Subcutaneous abdominal adipose tissue (tissue), 5 donors: ENCODE results near the gene RHD.
"Not testable (repeated sequence)": the region's sequence is repeated elsewhere in the genome, so short reads cannot be mapped to it uniquely, and the experiment has no call there.

Experiments used
- H3K27ac ChIP-seq: one replicate; pipeline ENCODE4 v1.7.0; 2013; ENCODE audit warnings: low read depth, mild to moderate bottlenecking, inconsistent platforms, low read length, moderate library complexity
- H3K27me3 ChIP-seq, 5 donors: one replicate each; pipeline ENCODE4 v1.7.0; 2013; ENCODE audit warnings: low read length in 5 of 5, inconsistent platforms in 1 of 5; ENCODE audit not compliant: control insufficient read depth in 5 of 5, insufficient read depth in 4 of 5
- H3K36me3 ChIP-seq, 5 donors: one replicate each; pipeline ENCODE4 v1.7.0; 2013; ENCODE audit warnings: low read length in 5 of 5; ENCODE audit not compliant: control insufficient read depth in 5 of 5, insufficient read depth in 5 of 5
- H3K4me1 ChIP-seq, 5 donors: one replicate each; pipeline ENCODE4 v1.7.0; 2013; ENCODE audit warnings: low read length in 5 of 5, mild to moderate bottlenecking in 3 of 5, moderate library complexity in 1 of 5; ENCODE audit not compliant: control insufficient read depth in 5 of 5, insufficient read depth in 5 of 5
- H3K4me3 ChIP-seq, 5 donors: one replicate each; pipeline ENCODE4 v1.7.0; 2013; ENCODE audit warnings: low read length in 5 of 5, low read depth in 1 of 5
- H3K9ac ChIP-seq, 5 donors: one replicate each; pipeline ENCODE4 v1.7.0; 2013; ENCODE audit warnings: low read length in 5 of 5, mild to moderate bottlenecking in 4 of 5, moderate library complexity in 3 of 5
- H3K9me3 ChIP-seq, 5 donors: one replicate each; pipeline ENCODE4 v1.7.0; 2013; ENCODE audit warnings: low read length in 5 of 5; ENCODE audit not compliant: control insufficient read depth in 5 of 5
- donor health status: healthy.
- donor health status: healthy.
- donor health status: healthy.
- donor health status: healthy.
- donor health status: healthy.

Gene RHD

GRCh38 chr1:25272238-25272637, at the start of gene RHD:
TSS of gene RHD (plus strand) at chr1:25272509. CDS start at chr1:25272548, 39 bp downstream.
- not testable (repeated sequence) for H3K36me3 ChIP-seq, H3K27ac ChIP-seq, H3K9ac ChIP-seq

GRCh38 chr1:25222606-25223005, 49.7 kb upstream of the RHD start:
- H3K36me3 ChIP-seq: peaks cover 29 to 76% (median 65%) of the 10 kb centered on the region in 5 donors
- H3K4me1 ChIP-seq: no peaks in the 10 kb centered on the region
- no peak overlapping the region for H3K9ac ChIP-seq
- no peak overlapping the region for H3K27ac ChIP-seq
- H3K4me3 ChIP-seq: no peak overlapping the region
- no peaks in the 10 kb centered on the region for H3K9me3 ChIP-seq
- no peaks in the 10 kb centered on the region for H3K27me3 ChIP-seq

More at GRCh38 chr1:25272238-25272637, at the start of gene RHD:
- H3K27me3 ChIP-seq, H3K4me3 ChIP-seq, H3K4me1 ChIP-seq, H3K9me3 ChIP-seq: not testable (repeated sequence)

DNA sequence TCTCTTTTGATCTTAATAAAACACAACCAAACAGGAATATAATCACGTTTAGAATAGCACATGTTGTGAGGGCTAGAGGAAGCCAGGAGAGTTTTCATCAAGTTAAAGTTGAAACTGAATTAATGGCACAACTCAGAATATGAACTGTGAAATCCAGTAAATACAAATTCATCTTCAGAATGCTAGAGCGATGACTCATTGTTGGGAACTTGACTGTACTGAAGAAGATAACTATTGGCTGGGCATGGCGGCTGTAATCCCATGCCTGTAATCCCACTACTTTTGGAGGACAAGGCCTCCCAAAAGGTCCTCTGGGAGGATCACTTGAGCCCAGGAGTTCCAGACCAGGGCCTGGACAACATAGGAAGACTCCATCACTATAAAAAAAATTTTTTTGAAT, 48.8 kb upstream of the RHD start:
- H3K27me3 ChIP-seq: no peaks in the 10 kb centered on the region
- H3K9ac ChIP-seq: no peak overlapping the region
- no peak overlapping the region for H3K4me3 ChIP-seq
- H3K4me1 ChIP-seq: no peaks in the 10 kb centered on the region
- H3K36me3 ChIP-seq: peaks cover 35 to 85% (median 73%) of the 10 kb centered on the region in 5 donors
- no peak overlapping the region for H3K27ac ChIP-seq
- no peaks in the 10 kb centered on the region for H3K9me3 ChIP-seq

- Histone ChIP-seq H3K4me3 (peak within 1 kb of the TSS; percentile 81 to 99 (median 98)), H3K36me3 (peaks cover 18 to 32% (median 22%) of the 10 kb centered on the region in 5 donors), H3K9me3 (no peaks in the 10 kb centered on the region), H3K9ac (peak within 1 kb of the TSS; percentile 92 to 96 (median 95)), H3K27ac (peak within 1 kb of the TSS; percentile 99), H3K27me3 (no peaks in the 10 kb centered on the region), H3K4me1 (peaks cover 12 to 27% (median 22%) of the 10 kb centered on the region in 5 donors)
Measured at GRCh38 chr1:25232027-25232865, 40.1 kb upstream of the RHD start, which contains the start of gene SYF2. TSS of gene SYF2 (minus strand) at chr1:25232502. CDS start at chr1:25232467, 35 bp downstream.

DNA sequence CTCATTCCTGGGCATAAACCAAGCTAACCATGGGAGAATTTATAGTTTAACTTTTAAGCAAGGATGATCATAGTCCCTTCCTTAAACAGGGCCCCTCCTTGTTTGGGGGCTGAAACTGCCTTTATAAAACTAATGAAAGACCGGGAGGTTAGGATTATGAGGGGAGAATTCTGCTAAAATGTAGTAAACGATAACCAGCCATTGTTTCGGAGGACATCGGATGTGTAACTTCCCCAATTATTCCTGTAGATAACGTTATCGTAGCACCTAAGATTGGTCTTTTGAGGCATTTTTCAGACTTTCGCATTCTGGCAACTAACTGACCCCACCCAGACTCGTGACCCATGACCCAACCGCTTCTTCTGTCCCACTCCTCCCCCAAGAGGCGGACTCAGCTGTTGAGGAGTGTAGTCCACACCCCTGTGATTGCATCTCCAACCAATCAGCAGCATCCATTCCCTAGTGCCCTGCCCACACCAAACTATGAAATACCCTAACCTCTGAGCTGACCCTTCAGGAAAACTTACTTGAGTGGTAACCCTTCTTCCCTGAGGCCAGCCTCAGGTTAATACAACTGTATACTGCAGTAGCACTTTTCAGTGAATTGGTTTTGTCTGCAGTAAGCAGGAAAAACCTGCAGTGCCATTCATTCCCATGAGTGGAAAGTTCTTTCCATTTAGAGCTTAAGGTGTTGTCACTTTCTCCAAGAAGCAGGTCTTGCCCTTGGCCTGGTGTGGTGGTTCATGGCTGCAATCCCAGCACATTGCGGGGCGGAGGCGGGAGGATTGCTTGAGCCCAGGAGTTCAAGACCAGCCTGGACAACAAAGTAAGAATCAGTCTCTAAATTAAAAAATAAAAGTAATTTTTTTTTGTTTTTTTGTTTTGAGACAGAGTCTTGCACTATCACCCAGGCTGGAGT, 39.2 kb upstream of the RHD start:
- Histone ChIP-seq H3K36me3 (peaks cover 10 to 25% (median 13%) of the 10 kb centered on the region in 5 donors), H3K4me3 (peak overlapping the region; percentile 81 to 99 (median 98)), H3K27me3 (no peaks in the 10 kb centered on the region), H3K27ac (peak overlapping the region; percentile 99), H3K4me1 (peaks cover 12 to 27% (median 22%) of the 10 kb centered on the region in 5 donors), H3K9me3 (no peaks in the 10 kb centered on the region), H3K9ac (peak overlapping the region; percentile 92 to 96 (median 95))

DNA sequence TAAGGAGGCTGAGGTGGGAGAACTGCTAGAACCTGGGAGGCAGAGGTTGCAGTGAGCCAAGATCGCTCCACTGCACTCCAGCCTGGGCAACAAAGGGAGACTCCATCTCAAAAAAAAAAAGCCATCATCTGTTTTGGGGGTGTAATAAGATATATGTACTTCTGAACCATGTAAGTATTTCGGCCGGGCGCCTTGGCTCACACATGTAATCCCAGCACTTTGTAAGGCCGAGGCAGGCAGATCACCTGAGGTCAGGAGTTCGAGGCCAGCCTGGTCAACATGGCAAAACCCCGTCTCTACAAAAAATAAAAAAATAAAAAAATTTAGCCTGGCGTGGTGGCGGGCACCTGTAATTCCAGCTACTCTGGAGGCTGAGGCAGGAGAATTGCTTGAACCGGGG, 36.9 kb upstream of the RHD start:
- not testable (repeated sequence) for H3K36me3 ChIP-seq, H3K9me3 ChIP-seq, H3K9ac ChIP-seq, H3K27me3 ChIP-seq, H3K27ac ChIP-seq, H3K4me3 ChIP-seq
- H3K4me1 ChIP-seq: peaks cover 12 to 41% (median 36%) of the 10 kb centered on the region in 5 donors

GRCh38 chr1:25236261-25236660, 36.0 kb upstream of the RHD start:
- not testable (repeated sequence) for H3K9ac ChIP-seq, H3K9me3 ChIP-seq, H3K4me3 ChIP-seq, H3K36me3 ChIP-seq, H3K27ac ChIP-seq, H3K27me3 ChIP-seq
- H3K4me1 ChIP-seq: peaks cover 12 to 45% (median 39%) of the 10 kb centered on the region in 5 donors

DNA sequence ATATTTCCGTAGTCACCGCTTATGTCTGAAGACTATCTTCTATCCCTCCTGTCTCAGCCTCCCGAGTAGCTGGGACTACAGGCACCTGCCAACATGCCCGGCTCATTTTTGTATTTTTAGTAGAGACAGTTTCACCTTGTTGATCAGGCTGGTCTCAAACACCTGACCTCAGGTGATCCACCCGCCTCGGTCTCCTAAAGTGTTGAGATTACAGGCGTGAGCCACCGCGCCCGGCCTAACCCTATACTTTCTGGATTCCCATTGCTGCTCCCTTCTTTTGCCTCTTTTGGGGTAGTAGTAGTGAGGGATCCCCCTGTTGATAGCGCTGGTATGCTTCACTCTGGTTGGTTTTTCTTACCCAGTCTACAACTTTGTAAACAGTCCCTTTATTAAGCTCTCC, 34.3 kb upstream of the RHD start:
- Histone ChIP-seq H3K9ac (no peak overlapping the region), H3K36me3 (peaks cover 10 to 22% (median 16%) of the 10 kb centered on the region in 5 donors), H3K4me1 (peaks cover 5 to 31% (median 29%) of the 10 kb centered on the region in 5 donors), H3K27ac (no peak overlapping the region), H3K4me3 (no peak overlapping the region), H3K9me3 (no peaks in the 10 kb centered on the region), H3K27me3 (no peaks in the 10 kb centered on the region)

DNA sequence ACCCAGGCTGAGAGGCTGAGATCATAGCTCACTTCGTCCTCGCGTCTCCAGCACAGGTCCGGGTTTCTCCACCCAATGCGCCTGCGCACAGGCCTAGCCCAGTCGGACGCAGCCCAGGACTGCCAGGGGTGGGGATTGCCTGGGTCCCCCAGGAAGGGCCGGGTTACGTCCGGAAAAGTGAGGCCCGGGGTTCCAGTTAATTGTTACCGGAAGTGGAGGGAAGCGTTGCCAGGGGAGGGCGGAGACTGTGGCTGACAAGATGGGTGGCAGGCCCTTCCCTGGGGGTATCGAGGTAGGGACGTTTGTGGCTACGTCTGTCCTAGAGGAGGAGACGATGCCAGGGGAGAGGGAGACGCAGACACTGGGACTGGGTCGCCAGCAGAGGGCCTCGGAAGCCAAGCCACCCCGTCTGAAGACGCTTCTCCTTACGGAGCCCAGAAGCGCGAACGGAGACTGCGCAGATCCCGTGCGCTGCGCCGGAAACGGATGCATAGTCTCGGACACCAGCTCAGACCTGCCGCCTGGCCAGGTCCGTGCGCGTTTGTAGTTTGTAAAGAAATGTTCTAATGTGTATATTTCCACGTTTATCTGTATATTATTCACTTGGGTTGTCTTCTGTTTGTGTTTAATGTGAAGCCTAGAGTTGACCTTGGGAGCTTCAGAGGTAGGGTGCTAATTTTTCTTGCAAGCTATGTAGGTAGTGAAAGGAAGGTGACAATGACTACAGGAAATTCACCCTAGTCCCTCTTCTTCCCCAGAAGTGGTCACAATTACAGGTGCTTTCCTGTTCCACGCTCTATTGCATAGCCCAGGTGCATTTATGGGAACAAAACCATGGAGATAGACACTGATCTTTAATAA, 32.4 kb upstream of the RHD start:
- Histone ChIP-seq H3K27ac (peak overlapping the region; percentile 81), H3K36me3 (peaks cover 26 to 41% (median 34%) of the 10 kb centered on the region in 5 donors), H3K9ac (peak overlapping the region; percentile 52 to 79 (median 67)), H3K4me1 (peaks cover 0 to 34% (median 30%) of the 10 kb centered on the region in 5 donors), H3K4me3 (peak overlapping the region; percentile 73 to 84 (median 76)), H3K9me3 (no peaks in the 10 kb centered on the region), H3K27me3 (no peaks in the 10 kb centered on the region)
